HCEC 1CT (cell line): ENCODE data around the gene TMOD3.
"Not testable (repeated sequence)": the region's sequence is repeated elsewhere in the genome, so short reads cannot be mapped to it uniquely, and the experiment has no call there.

Experiments
- DNase-seq: peaks from one replicate; pipeline ENCODE4 v3.0.0-alpha.2; 2017

The TMOD3 gene

GRCh38 chr15:51865317-51865716 lies 35.9 kb downstream of the TMOD3 start:
- DNase-seq = no peak

GRCh38 chr15:51866161-51866560 lies 36.7 kb downstream of the TMOD3 start:
- no peak for DNase-seq

- DNase-seq = no peak
These were observed 37.3 kb downstream of the TMOD3 start for GRCh38 chr15:51866751-51867150.

GRCh38 chr15:51869060-51869421 lies 39.6 kb downstream of the TMOD3 start:
- peak; percentile 85 for DNase-seq

GRCh38 chr15:51870774-51871173 lies 41.3 kb downstream of the TMOD3 start:
- DNase-seq = no peak

GRCh38 chr15:51874751-51875644 lies 45.5 kb downstream of the TMOD3 start:
- DNase-seq = peak; percentile 97

GRCh38 chr15:51876169-51876568 lies 46.7 kb downstream of the TMOD3 start:
- no peak for DNase-seq

GRCh38 chr15:51878446-51879386 lies 49.3 kb downstream of the TMOD3 start:
- peak; percentile 34 for DNase-seq

- peak; percentile 60 for DNase-seq
These were observed 50.1 kb downstream of the TMOD3 start for GRCh38 chr15:51879555-51879954.

- DNase-seq = peak; percentile 57
These were observed 53.9 kb downstream of the TMOD3 start for GRCh38 chr15:51883271-51883837.

- no peak for DNase-seq
These were observed 54.6 kb downstream of the TMOD3 start for GRCh38 chr15:51884041-51884440.

- peak; percentile 70 for DNase-seq
These were observed 55.2 kb downstream of the TMOD3 start for GRCh38 chr15:51884517-51885236.

- not testable (repeated sequence) for DNase-seq
These were observed 56.3 kb downstream of the TMOD3 start for GRCh38 chr15:51885758-51886157.

GRCh38 chr15:51887887-51888592 lies 58.6 kb downstream of the TMOD3 start:
- no peak for DNase-seq

GRCh38 chr15:51888593-51889195 lies 59.2 kb downstream of the TMOD3 start:
- DNase-seq = peak; percentile 41

- no peak for DNase-seq
These were observed 60.0 kb downstream of the TMOD3 start for GRCh38 chr15:51889486-51889885.

GRCh38 chr15:51904421-51904820 lies 75.0 kb downstream of the TMOD3 start:
- DNase-seq = no peak

- DNase-seq = no peak
These were observed 75.5 kb downstream of the TMOD3 start for GRCh38 chr15:51904931-51905330.

- peak; percentile 45 for DNase-seq
These were observed 77.8 kb downstream of the TMOD3 start for GRCh38 chr15:51907136-51907862.

- peak; percentile 9 for DNase-seq
These were observed 78.9 kb downstream of the TMOD3 start for GRCh38 chr15:51908316-51908715.

- no peak for DNase-seq
These were observed 80.1 kb downstream of the TMOD3 start for GRCh38 chr15:51909584-51909983.
